GM18526 (cell line): ENCODE results near the gene NCR3LG1.

Experiments used
- POLR2A ChIP-seq: IDR thresholded peaks from 3 replicates; pipeline ENCODE4 v1.6.1; 2011; ENCODE audit not compliant: insufficient read length; ENCODE audit errors: extremely low read depth

Gene NCR3LG1

GRCh38 chr11:17411418-17411817 is 59.8 kb downstream of the NCR3LG1 start:
- no peak for TF ChIP-seq POLR2A

DNA sequence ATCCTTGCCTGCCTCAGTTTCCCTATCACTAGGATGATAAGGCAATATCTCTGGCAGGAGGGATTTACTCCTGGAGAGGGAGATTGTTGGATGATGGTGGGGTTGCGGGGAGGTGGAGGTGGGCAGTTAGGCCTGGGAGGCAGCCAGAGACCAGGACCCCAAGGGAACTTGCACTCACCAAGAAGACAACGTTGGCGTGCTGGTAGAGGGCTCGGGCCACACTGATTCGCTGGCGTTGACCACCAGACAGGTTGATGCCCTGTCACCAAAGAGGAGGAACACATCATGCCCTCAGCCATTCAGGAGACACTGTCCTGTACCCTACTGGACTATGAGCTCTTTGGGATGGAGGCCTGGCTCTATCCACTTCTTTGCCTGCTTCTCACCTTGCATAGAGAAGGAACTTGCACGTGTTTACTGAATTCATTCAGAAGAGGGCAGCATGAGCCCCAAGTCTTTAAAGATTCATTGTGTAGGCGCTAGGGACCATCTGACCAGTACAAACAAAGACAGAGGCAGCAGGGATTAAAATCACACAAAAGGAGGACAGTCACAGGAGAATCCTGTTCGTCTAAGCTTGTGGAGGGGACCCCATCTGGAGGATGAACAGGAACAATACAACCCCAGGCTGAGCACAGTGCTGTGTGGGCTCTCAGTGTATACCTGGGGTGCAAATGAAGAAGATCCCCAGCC is 61.0 kb downstream of the NCR3LG1 start:
- no peak for TF ChIP-seq POLR2A

GRCh38 chr11:17413414-17414316 is 62.1 kb downstream of the NCR3LG1 start:
- no peak for TF ChIP-seq POLR2A

- TF ChIP-seq POLR2A: no peak
These were observed 62.7 kb downstream of the NCR3LG1 start for GRCh38 chr11:17414317-17414737.

DNA sequence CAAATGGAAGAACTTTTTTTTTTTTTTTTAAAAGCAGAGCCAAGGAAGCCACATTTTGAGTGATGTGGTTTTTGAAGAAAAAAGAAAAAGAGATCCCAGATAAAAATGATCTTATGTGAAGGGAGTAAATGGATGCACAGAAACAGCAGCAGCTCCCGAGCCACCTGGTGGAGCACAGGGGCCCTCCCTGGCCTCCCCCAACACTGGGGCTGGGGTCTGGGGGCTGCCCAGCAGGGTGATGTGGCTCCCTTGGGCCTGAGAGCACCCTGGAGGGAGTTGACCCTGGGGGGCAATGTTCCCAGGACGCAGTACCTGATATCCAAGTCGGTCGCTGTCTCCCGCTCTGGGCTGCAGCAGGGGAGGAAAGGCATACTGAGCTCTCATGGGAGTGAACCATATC is 63.4 kb downstream of the NCR3LG1 start:
- no peak for TF ChIP-seq POLR2A

DNA sequence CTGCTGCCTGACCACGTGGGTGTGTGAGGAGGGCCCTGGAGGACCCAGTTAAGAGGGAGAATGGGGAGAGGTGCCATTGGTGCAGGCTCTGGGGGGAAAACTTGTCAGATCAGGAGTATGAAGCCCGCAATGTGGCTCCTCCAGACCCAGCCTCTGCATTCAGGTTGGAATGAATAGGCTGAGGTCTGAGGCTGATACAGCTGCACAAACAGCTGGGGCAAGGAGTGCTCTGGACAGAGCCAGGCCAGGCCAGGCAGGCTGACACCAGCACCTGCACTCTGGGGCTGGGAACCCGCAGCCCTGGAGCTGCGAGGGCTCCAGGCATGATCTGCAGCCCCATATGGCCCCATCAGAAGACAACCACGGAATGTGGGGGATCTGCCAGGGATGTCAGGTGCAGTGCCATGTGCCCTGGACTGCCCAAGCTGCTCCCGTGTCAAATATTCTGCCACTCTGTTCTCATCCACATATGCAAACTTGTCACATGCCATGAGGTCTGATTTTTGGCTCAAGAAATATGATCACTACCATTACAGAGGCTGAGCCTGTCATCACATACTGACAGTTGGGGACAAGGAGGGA is 64.0 kb downstream of the NCR3LG1 start:
- TF ChIP-seq POLR2A: no peak

DNA sequence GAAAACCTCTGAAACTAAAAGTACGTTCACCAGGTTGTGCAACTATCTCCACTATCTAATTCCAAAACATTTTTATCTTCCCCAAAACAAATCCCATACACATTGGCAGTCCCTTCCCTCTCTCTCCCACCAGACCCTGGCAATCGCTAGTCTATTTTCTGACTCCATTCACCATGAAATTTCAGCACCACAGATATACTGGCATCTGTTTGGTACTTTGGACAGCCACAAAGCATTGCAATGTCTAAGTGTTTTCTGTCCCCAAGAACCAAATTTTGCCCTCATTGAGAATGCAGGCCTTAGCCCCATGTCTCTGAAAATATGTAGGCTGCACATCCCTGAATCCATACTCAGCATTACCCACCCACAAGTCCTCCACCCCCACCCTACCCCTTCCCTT is 64.9 kb downstream of the NCR3LG1 start:
- TF ChIP-seq POLR2A: no peak

- no peak for TF ChIP-seq POLR2A
These were observed 67.0 kb downstream of the NCR3LG1 start for GRCh38 chr11:17418444-17419081.

DNA sequence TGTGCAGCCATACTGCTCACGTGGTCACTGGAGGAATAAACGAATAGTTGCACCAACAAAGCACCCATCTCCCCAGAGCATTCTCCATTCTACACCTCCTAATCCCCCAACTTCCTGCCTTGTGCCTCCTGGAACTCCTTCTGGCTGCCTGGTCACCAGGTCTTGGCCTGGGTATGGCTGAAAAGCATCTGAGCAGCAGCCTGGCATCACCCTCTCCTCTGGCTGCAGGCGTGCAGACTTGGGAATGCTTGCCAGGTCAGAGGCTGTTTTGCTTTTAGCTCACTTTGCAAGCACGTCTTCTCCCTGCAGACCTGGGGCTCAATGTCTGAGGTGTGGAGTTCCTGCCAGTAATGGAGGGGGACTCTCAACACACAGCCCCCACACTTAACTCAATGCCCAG is 70.2 kb downstream of the NCR3LG1 start:
- no peak for TF ChIP-seq POLR2A

DNA sequence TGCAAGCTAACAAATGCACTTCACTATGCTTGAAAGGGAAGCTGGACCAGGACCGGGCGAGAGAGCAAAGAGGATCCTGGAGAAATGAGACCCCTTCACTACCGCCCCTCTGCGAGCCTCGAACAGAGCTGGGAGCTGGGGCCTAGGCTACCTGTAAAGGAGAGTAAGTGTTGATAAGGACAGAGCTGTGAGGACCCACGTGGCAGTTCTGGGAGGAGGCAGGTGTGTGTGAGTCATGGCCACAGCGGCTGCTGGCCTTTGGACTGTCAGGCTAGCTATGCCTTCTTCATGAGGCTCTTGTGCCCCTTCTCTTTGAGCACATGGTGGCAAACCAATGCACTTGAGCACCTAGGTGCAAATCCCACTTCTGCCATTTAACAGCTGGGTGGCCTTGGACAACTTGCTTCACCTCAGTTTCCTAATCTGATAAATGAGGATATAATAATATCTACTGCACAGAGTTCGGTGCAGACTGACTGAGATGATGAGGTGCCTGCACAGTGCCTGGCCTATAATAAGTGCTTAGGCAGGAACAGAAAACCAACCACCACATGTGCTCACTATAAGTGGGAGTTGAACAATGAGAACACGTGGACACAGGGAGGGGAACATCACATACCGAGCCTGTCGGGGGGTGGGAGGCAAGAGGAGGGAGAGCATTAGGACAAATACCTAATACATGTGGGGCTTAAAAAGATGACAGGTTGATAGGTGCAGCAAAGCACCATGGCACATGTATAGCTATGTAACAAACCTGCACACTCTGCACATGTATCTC is 72.1 kb downstream of the NCR3LG1 start:
- no peak for TF ChIP-seq POLR2A
